Activated T-cell treated with anti-CD3 and anti-CD28 coated beads, Interleukin-2, amount 50 U/mL, for 48 hours (primary cell): ENCODE results near the gene PFDN1.

ENCODE experiments used
- DNase-seq, 2 experiments: peaks; one replicate each; pipeline ENCODE4 v3.0.0-alpha.2; 2020

Gene PFDN1

DNA sequence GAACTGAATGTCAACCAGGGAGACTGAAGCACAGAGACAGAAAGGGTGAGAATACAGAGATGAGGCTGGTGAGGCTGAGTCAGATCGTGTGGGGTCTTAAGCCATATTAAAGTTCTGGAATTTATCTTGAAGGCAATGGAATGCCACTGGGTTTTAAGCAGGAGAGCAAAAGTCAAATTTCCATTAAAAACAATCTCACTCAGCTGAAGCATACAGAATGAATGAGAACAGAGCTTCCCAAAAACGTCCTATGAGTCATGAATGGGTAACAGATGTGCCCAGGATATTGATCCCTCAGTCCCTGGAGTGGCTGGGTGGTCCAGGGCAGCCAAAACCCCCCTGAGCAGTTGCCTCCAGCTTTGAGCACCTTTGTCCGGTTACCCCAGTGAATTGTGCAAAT lies 44.9 kb downstream of the PFDN1 start:
- DNase-seq: no peak

DNA sequence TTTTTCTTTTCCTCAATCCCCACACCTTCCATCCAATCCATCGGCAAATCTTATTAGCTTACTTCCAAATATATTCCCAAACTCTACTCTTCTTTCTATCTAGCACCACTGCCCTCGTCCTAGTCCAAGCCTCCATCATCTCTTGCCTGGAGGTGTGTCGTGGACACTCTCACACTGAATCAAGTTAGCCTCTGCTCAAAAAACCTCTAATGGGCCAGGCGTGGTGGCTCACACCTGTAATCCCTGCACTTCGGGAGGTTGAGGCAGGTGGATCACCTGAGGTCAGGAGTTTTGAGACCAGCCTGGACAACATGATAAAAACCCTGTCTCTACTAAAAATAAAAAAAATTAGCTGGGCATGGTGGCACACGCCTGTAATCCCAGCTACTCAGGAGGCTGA lies 46.2 kb downstream of the PFDN1 start:
- no peak for DNase-seq

DNA sequence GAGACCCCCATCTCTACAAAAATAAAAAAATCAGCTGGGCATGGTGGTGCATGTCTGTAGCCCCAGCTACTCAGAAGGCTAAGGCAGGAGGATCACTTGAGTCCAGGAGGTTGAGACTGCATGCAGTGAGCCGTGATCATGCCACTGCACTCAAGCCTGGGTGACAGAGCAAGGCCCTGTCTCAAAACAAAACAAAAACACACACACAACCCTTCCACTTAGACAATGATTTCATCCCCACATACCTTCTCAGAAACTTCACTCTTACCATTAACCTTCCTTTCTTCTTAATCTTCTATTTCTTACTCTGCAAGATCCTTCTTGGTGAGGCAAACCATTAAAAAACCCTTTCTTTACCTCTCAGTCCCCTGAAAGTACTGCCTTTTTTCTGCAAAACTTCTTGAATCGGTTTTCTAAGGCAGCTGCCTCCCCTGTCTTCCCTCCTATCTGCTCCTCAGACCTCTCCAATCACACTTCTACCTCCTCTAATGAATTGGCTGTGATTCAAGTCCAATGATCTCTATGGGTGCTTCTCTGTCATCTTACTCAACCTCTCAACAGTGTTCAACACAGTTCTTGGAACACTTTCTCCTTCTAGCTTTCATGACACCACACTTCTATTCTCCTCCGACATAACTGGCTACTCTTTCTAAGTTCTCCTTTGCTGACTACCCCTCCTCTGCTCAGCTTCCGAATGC lies 47.3 kb downstream of the PFDN1 start:
- DNase-seq: no peak

DNA sequence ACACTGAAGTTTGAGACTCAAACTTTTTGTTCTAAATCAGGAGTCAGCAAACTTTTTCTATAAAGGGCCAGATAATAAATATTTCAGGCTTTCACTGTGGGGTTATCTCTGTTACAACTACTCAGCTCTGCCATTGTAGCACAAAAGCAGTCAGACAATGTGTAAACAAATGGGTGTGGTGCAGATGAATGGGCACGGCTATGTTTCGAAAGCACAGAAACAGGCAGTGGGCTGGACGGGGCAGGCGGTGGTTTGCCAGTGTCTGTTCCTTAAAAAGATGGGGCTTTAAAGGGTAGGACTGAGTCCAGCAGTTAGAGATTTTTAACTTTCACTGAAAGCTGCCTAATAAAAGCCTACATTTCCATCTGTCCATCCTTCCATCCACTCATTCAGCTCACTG lies 48.9 kb downstream of the PFDN1 start:
- DNase-seq: no peak

DNA sequence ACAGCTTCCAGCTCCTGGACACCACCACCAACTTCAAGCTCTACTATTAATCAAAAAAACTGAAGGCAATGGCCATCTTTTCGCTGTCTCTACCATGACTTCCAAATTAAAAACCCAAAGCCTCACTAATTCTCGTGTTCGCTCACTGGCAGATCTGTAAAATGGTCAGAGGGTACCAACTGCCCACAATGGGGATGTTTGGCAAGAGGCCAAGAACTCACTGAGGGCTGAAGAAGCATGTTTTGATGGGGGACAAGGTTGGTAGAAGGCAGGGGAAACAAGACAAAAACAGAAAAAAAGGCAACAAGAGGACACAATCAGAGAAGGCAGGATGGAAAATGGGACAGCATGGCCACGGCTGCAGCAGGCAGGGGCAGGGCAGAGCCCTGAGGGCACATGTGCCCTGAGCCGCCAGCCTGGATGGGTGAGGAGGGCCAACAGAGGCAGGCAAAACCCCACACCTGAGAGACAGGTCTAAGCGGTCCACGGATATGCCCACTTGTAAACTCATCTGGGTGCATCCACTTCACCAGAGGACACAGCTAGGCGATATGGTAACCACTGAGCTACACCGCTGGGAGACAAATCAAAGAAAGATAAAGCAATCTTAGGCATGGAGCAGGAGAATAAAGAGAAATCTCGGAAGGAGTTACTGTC lies 50.3 kb downstream of the PFDN1 start:
- DNase-seq: no peak

DNA sequence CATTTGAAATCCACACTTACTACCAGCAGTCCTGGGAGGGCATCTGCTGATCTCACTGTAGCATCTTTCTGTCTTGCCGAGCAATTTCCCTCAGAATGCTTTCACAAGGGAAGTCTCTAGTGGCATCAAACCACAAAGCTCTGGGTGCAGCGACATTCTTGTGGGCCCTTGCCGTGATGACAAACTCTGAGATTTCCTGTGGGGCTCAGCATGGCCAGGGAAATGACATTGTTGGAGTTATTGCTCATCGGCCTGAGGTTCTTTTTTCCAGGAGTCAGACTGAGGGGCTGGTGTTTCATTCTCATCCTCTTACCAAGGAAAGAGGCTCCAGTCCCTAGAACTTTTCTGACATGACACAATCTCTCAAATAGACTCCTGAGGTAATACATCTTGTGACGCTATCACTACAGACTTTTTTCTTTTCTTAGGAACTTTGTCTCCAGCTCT lies 51.4 kb downstream of the PFDN1 start:
- peak; percentile 78 to 81 for DNase-seq

DNA sequence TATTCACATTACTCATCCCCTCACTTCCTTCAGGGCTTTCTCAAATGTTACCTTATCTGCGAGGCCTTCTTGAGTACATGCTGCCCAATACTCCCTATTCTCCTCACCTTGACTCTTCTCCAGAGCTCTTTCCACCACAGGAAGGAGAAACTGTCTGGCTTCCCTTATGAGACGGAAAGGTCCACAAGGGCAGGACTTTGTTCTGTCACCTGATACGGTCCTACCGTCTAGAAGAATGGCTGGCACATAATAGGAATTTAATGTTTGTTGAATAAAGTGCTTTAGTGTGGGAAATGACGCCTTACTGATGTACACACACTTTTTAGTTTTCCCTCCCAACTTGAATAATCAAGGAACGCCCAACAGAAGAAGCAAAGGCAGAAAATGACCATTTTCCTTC lies 52.5 kb downstream of the PFDN1 start:
- DNase-seq: no peak

DNA sequence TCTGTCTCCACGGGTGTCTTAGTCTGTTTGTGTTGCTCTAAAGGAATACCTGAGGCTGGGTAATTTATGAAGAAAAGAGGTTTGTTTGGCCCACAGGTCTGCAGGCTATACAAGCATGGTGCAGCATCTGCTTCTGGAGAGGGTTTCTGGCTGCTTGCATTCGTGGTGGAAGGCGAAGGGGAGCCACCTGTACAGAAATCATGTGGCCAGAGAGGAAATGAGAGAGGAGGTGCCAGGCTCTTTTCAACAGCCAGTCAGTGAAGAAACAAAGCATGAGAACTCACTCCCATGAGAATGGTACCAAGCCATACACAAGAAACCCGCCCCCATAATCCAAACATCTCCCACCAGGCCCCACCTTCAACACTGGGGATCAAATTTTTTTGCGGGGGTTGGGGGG lies 53.4 kb downstream of the PFDN1 start:
- no peak for DNase-seq

DNA sequence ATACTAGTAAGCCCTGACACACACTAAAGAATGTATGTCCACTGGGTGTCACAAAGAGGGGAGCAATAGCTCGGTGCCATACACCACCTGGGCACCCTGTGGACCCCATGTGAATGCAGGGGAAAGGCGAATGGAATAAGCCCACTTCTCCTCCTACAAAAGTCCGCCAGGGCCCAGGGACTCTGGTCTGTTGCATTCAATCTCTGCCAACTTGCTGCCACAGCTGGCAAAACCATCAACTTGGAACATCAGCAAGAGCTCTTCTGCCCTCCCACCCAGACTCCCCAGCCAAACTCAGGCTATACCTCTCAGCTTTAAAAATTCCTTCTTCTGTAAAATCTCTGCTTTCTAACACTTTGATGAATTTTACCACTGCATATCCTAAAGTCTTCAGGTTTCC lies 54.5 kb downstream of the PFDN1 start:
- no peak for DNase-seq

DNA sequence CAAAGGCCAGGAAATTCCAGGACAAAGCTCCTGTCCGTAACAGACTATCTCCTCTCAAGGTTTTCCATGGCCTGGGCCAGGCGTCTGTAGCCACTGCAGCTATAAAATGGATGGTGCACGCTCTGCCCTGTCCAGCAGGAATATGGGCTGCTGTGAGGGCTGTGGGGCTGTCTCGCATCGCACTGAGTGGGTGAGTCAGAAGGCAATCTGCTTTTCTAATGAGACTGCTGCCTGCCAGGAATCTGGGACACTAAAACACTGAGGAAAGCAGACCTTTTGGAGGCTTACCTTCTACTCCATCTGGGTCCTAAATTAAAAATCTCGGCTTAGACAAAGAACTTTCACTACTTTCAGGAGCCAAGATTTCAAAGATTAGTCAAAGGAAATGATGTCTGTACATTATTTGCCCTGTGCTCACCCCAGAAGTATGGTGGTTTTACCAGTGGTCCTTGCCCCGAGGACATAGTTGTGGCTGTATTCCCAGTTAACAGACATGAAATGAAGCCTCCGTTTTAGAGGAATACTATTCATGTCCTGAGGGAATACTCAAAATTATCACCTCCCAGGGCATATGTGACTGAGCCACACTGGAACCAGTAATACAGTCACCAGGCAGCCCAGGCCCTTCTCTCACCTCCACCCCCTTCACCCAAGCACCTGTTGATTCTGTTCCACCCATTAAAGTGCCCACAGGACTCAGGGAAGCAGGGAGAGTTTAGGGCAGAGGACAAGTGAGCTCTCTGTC lies 56.4 kb downstream of the PFDN1 start:
- DNase-seq: no peak

DNA sequence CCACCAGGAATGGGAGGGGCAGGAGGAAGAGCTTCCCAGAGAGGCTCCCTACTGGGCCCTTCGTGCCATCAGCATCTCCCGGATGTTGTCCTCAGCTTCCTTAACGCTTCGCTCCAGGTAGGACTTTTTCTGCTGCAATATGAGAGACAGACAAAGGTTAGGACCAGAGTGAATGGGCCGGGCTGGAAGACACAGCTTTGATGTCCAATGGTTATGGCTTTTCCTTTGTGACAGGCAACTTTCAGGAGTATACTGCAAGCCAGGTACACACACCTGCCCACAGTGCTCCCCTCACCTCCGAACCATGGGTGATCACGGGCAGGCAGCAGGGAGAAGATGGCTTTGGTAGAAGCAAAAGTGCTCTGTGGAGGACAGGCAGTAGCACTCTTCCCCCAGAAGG lies 57.0 kb downstream of the PFDN1 start:
- DNase-seq: no peak

DNA sequence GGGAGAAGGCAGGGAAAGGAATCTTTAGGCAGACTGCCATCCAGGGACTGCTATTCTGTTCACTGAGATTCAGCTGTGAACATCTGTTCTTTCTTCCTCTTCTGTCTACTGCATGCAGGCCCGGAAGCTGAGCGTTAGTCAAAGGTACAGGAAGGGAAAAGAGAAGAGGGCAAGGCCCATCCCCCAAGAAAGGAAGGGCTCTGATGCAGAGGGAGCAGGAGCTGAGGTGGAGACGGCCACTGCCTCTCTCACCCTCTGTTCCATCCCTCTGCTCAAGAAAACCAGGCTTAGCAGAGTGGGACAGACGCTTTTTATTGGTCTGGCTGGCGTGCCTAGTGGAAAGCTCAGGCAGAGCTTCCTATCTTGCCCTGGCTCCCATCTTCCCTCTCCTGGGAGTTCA lies 57.6 kb downstream of the PFDN1 start:
- DNase-seq: no peak

DNA sequence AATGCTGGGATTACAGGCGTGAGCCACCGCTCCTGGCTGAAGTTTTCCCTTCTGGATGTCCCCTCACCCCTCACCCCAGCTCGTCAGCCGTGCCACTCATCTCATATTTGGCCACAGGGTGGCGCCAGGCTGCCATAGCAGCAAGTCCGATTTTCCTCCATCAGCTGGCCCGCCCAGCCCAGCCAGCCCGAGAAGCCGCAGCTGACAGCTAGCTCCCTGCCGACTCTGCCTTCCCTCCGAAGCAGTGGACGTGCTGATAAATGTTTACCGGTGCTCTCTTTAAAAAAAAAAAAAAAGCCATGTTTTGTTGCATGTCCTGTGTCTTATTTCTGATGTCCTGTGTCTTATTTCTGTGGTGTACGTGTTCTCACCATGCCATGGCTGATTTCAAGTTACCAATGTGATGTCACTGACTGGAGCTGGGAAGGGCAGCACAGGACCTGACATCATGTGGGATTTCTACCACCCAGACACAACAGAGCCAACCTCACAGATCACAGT lies 58.3 kb downstream of the PFDN1 start:
- DNase-seq: peak; percentile 88 to 89

DNA sequence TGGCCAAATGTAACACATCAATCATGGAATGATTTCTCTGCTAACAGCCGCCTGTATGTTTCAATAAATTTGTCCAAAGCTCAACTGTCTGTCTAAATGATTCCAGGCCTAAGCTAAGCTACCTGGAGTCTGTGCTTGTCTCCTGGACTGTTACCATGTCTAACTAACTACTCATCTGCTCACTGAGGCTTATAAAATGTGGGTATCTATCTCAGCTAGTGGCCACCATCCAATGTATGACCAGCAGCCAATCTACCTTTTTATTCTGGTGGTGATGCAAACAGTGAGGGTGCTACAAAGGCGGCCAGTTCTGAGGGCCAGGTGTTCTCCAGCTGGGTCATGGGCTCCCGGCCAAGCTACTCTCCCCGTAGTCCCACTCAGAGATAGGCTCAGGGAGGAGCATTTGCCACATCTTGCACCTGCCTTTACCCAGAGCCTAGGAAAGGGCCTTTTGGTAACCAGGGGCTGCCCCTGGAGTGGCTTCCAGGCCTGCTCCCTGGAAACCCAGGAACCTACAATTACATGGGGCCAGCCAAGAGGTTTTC lies 59.1 kb downstream of the PFDN1 start:
- no peak for DNase-seq

DNA sequence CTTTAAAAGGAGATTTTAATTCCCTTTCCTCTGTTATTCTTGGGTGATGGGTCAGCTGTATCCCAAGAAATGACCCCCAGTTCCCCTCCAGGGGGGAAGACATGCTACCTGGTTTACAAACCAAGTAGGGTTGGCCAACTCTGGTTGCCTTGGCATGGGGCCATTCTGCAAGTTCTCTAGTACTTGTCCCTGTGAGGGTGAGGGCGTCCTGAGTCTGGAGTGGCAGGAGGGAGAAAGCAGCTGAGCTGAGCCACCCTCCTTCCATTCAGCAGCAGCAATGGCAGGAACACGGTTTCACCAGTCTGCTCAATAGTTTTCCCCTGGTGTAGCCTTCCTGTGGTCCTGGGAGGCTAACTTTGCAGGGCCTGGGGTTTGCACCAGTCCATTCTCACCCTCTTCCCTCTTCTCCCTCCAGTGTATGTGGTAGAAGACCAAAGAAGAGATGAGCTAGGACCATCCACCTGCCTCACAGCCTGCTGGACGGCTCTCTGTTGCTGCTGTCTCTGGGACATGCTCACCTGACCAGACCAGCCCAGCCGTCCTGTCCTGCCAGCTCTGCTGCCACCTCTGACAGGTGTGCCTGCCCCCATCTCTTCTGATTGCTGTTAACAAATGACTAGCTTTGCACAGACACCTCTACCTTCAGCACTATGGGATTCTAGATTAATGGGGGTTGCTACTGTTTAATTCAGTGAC lies 59.9 kb downstream of the PFDN1 start:
- no peak for DNase-seq

DNA sequence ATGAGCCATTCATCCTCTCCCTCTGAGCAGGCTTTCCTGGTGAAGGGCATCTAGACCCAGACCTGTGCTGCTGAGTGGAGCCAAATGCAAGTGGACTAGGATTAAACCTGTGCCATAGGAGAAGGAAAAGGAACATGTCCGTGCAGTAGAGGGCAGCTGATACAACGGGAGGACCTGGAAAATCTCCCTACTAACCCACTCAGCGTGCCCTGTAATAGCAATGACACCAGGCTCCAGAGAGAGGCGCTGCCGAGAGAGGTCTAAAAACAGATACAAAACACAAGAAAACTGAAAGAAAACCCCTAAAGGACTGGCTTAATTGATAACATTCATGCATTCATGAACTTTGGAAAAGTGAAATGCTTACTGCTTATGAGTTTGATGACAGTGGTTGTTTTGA lies 60.8 kb downstream of the PFDN1 start:
- no peak for DNase-seq

DNA sequence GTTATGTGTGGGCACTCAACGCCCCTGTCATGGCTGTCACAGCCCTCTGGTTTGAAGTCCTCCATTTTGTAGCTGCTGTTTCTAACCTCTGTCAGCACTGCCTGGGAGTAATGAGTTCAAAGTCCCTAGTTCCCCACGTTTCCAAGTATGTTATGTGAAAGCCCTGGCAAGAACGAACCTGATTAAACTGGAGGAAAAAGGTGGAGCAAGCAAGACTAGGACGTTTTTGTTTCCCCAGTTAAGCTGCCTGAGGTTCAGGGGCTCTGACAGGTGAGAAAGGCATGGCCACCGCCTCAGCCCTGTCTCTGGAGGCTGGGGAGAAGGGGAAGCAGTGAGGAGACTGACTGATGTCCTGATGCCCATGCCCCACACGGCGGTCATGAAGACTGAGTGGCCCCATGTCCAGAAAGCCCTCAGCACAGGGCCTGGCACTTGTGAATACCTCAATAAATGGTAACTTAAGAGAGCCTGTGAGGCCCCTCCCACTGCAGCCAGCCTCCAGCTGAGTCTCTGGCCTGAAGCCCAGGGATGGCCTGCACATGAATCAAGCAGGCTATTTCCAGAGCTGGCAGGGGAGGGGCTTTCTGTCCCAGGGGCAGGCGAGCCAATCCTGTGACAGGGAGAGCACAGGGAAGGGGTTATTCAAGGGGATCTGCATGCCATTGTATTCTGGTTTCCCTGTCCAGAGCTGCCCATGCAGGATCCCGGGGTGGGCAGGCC lies 61.8 kb downstream of the PFDN1 start:
- DNase-seq: no peak

DNA sequence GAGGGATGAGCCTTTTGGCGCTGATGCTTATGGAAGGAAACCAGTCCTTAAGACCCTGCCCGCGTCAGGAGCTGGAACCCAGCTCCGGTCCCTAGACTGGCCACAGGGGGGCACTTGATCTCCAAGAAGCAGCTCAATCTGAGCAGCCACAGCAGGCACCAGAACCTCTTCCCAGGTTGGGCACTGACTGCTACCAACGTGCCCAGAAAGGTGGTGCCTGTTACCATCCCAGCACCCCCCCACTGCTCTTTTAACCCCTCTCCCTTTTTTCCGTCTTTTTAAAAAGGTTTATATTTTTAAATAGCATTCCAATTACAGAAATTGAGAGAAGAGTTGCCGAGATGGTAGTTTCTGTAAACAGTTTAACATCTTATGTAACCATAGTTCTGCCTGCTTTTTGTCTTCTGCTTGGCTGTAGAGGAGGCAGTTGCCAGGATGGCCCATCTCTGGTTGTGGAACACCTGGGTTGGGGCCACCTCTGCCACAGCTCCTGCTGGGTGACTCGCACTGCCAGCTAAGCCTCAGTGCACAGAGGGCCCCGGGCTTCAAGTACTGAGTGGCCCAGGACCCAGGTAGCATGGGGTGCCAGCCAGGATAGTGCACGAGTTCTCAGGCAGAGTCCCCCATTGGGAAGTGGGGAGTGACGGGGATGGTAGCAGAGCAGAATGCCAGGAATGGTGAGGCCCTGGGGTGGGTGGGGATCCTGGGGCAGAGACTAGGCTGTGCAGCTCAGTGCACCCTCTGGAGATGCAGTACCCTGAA lies 62.8 kb downstream of the PFDN1 start:
- peak; percentile 71 to 78 for DNase-seq

DNA sequence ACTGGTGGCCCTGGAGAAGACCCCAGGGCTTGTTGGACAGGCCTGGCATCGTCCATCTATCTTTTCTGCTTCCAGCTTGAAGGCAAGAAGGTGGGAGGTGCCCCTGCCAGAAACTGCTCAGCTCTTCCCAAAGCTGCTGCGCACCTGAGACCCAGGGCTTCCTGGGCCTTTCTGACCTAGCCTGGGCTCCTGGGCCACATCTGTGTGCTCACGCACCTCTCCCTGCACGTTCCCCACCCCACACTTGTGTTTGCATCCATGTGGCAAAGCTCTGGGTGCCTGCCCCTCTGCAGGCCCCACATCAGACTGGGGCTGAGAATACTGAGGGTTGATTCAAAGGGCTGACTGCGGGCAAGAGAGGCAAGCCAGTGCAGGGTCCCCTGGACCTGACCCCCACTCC lies 63.4 kb downstream of the PFDN1 start:
- no peak for DNase-seq

DNA sequence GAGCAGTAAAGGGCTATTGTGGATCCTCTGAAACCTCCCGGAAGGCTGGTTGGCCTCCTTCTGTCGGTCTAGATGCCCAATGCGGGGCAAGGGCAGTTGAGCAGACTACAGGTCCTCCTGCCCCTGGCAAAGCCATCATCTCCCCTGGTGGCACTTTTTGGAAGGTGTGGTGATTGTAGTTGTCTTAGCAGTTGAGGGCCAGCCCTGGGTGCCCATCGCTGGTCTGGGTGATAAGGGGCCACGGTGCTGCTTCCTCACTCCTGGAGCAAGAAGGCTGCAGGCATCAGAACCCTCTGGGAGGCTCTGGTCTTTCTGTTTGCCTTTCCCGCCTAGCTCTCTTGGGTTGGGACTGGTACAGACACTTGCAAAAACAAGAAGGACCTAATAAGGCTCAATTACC lies 64.1 kb downstream of the PFDN1 start:
- DNase-seq: no peak

DNA sequence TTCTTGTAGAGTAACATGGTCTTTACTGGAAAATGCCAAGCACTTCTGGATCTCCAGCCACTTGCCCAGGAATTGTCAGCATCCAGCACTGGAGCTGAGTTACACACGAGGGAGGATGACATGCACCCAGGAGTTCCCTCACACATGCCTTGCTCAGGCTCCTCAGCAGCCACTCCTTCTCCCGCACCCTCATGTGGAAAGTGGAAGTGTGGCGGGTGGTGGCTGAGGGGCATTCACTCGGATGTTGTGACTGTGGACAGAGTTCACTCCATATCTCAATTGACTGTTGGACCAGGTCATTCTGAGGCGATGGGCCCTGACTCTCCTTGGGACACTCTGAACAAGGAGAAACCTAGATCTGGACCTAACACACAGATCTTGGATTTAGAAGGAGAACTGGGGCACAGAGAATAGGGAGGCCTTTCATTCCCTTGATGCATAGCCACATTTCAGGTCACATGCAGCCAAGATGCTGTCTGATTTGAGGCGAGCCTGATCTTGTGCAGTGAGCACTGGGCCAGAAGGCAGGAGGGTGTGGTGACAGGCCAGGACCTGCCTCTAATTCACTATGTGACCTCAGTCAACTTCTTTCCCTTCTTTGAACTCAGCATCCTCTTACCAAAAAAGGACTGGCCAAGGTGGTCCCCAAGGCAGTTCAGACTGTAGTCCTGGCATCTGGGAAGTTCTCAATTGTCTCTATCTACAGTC lies 65.9 kb downstream of the PFDN1 start:
- no peak for DNase-seq
